ENCODE results near the gene LGALS4.
A peak's percentile ranks its signal among the peaks of the same experiment; 100 is the strongest.
"Not testable (repeated sequence)": the region's sequence is repeated elsewhere in the genome, so short reads cannot be mapped to it uniquely, and the experiment has no call there.

Gene LGALS4

GRCh38 chr19:38792250-38793111 is 20.3 kb downstream of the LGALS4 start:
- DNase-seq: no peak

DNA sequence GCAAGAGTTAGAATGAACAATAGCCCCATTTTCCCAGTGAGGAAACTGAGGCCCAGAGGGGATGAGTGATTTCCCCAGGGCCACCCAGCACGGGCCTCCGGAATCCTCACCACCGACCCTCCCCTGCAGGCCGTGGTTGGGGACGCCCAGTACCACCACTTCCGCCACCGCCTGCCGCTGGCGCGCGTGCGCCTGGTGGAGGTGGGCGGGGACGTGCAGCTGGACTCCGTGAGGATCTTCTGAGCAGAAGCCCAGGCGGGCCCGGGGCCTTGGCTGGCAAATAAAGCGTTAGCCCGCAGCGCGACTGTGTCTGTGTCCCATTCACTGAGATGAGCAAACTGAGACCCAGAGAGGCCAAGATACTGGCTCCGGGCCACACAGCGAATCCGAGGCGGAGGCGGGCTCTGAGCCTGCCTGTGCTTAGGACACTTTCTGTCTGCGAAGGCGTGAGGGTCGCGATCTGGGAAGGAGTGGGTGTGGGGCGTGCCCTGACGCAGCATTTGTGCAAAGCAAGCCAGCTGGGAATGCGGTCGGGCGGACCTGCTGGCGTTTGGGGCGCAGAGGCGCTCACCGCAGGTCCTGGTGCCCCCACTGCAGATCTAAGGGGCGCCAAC is 21.2 kb downstream of the LGALS4 start:
- DNase-seq: not testable (repeated sequence)

GRCh38 chr19:38790507-38791403 is 22.0 kb downstream of the LGALS4 start:
- DNase-seq: not testable (repeated sequence)

GRCh38 chr19:38788478-38789243 is 24.1 kb downstream of the LGALS4 start, which contains the start of gene LGALS7B:
LGALS7B (plus strand) TSS chr19:38789200; CDS start chr19:38789227, 27 bp downstream.
- no peak for DNase-seq

DNA sequence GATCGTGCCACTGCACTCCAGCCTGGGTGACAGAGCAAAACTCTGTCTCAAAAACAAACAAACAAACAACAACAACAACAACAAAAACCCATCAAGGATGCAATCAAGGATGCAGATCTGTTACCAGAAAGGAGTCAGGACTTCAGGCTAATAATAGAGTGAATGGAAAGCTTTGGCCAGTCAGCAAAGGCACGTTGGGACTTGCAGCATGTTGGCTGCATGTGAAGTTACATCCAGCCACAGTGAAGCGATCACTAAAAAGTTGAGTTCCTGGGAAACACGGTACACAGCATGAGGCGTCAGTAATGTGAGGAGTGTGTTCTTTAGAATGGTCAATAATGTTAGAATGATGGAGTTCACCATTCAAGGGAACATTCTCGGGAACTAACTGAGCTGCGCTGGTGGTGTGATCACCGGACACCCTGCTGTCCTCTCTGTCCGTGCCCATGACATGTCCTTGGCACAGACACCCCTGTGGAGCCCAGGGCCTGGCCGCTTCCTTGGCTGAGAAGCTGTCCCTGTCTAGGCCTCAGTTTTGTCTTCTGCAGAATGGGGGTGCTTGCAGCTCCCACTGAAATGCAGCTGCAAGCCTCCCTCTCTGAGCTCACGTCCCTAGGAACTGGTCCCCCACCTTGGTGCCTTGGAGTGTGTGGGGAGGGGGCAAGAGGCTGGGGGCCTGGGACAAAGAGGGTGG is 26.0 kb downstream of the LGALS4 start:
- DNase-seq: no peak

DNA sequence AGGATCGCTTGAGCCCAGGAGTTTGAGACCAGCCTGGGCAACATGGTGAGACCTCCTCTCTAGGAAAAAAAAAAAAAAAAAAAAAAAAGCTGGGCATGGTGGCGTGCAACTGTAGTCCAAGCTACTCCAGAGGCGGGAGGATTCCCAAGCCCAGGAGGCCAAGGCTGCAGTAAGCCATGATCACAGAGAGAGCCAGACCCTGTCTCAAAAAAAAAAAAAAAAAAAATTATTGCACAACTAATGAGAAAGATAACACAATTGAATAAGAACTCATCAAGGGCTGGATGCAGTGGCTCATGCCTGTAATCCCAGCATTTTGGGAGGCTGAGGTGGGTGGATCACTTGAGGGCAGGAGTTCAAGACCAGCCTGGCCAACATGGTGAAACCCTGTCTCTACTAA is 26.7 kb downstream of the LGALS4 start:
- not testable (repeated sequence) for DNase-seq

- DNase-seq: no peak
These were observed 27.5 kb downstream of the LGALS4 start for GRCh38 chr19:38785187-38785699.

DNA sequence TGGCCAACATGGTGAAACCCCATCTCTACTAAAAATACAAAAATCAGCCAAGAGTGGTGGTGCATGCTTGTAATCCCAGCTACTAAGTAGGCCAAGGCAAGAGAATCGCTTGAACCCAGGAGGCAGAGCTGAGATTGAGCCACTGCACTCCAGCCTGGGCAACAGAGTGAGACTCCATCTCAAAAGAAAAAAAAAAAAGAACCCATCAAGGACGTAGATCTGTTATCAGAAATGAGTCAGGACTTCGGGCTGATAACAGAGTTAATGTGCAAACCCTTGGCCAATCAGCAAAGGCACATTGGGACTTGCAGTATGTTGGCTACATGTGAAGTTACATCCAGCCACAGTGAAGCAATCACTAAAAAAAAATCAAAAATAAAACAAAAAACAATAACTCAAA is 28.5 kb downstream of the LGALS4 start:
- no peak for DNase-seq

- DNase-seq: not testable (repeated sequence)
These were observed 30.5 kb downstream of the LGALS4 start for GRCh38 chr19:38782212-38782611.

- DNase-seq: no peak
These were observed 31.7 kb downstream of the LGALS4 start for GRCh38 chr19:38781058-38781457.

- DNase-seq: no peak
These were observed 32.3 kb downstream of the LGALS4 start for GRCh38 chr19:38780443-38780842.

GRCh38 chr19:38778733-38779132 is 34.0 kb downstream of the LGALS4 start:
- DNase-seq: no peak

DNA sequence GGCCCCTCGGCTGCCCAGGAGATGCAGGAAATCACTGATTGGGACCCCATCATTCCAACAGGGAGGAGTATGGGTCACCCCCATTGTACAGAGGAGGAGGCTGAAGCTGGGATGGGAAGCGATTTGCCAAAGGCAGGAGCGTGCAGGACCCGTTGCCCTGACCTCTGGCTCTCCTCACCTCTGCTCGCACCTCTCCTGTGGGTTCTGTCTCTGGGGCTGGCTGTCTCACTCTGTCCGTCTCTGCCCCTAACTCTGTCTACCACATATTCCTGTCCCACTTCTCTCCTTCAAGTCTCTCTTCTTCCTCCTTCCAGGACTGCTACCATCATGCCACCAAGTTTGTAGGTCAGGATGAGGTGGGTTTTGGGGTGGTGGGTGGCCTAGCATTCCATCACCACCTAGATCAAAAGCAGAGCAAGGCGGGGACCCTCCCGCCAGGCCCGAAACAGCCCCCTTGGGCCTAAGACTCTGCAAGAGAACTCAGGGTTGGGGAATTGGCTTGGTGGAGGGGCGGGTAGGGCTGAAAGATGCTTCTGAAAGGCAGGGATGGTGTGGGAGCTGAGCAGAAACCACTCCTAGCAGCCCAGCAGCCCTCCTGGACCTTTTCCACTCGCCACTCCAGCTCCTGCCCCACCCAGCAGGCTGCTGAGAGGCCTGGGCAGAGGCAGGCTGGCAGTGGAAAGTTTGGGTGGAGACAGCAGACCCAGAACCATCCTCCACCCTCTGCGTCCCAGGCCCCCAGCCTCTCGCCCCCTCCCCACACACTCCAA is 38.4 kb downstream of the LGALS4 start:
- no peak for DNase-seq

- DNase-seq: no peak
These were observed 39.1 kb downstream of the LGALS4 start, which contains the start of gene LGALS7 for GRCh38 chr19:38773469-38774177. LGALS7 (minus strand) TSS chr19:38773517; CDS start chr19:38773492, 25 bp downstream.

GRCh38 chr19:38771569-38771968 is 41.2 kb downstream of the LGALS4 start:
- DNase-seq: not testable (repeated sequence)

DNA sequence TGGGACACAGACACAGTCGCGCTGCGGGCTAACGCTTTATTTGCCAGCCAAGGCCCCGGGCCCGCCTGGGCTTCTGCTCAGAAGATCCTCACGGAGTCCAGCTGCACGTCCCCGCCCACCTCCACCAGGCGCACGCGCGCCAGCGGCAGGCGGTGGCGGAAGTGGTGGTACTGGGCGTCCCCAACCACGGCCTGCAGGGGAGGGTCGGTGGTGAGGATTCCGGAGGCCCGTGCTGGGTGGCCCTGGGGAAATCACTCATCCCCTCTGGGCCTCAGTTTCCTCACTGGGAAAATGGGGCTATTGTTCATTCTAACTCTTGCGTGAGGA is 41.8 kb downstream of the LGALS4 start:
- not testable (repeated sequence) for DNase-seq

DNA sequence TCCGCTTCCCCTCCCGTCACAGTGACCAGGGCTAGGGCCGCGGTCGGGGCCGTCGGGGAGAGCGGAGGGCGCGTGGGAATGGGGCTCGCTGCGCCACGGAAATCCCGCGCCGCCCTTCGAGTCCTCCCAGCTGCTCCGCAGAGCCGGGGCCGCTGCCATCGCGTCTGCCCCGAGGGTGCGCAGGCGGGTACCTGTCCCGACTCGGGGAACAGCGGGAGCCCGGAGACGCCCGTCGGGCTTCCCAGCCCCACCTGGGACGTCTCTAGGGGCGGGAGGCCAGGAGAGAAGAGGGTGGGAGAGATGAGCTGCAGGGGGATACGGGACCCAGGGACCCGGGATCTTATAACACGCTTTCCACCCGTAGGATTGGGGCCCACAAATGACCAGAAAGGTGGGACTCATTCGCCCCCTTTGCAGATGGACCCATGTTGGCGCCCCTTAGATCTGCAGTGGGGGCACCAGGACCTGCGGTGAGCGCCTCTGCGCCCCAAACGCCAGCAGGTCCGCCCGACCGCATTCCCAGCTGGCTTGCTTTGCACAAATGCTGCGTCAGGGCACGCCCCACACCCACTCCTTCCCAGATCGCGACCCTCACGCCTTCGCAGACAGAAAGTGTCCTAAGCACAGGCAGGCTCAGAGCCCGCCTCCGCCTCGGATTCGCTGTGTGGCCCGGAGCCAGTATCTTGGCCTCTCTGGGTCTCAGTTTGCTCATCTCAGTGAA is 42.4 kb downstream of the LGALS4 start:
- DNase-seq: not testable (repeated sequence)

DNA sequence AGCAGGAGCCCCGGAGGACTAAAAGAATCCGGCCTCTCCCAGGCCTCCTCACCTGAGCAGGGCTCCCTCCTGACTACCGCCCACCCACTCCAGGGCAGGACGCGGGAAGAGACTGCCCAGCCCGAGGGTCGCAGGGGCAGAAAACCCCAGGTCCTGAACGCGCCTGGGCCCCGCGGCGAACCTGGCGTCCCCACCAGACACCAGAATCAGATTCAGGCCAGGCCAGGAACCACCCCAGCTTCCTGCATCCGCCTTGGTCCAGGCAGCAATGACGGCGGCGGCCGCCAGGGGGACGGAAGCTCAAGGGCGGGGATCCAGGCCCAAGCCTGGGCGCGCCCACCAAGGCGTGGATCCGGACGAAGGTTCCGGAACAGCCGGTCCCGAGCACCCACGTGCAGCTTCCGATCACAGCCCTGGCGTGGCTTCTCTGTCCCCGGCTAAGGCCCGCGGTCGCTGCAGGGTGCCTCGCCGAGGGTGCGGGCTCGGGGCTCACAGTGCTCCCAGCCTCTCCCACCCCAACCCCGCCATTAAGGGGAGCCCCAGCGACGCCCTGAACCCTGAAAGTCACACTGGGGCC is 43.0 kb downstream of the LGALS4 start:
- peak; percentile 84 for DNase-seq

All from stimulated activated naive CD4-positive, alpha-beta T cell treated with Interleukin-2 at 50 U/mL for 16 hours (primary cell).